GM18873 (cell line): Measurements from ENCODE around the gene ATG5.

Experiments
- ATAC-seq: cut with Tn5 transposase; IDR thresholded peaks from one replicate; pipeline ENCODE4 v1.9.1; 2021; ENCODE audit warnings: mild to moderate bottlenecking, moderate library complexity, moderate number of reproducible peaks; ENCODE audit not compliant: unreplicated experiment, low FRiP score

ATG5 gene

GRCh38 chr6:106227612-106228507 lies 97.7 kb downstream of the ATG5 start:
- no peak for ATAC-seq

GRCh38 chr6:106226676-106227075 lies 98.9 kb downstream of the ATG5 start:
- no peak for ATAC-seq

DNA sequence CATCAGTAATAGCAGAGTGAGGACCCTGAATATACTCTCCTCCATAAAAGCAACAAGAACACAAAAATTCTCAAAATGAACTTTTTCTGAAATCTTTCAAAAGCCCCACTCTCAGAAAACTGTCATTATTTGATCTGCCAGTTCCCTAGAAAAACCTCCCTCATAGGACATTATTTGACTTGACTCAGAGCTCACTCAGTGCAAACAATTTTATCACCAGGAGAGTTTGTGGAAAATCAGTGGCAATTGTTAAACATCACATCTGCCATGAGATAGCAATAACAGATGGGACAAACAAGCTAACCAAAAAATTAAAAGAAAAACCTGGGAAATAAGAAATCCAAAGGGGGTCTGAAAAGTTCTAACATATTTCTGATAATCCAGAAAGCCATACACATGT lies 100.0 kb downstream of the ATG5 start:
- ATAC-seq = no peak

- ATAC-seq = no peak
These were observed 102.1 kb downstream of the ATG5 start for GRCh38 chr6:106223300-106223930.

DNA sequence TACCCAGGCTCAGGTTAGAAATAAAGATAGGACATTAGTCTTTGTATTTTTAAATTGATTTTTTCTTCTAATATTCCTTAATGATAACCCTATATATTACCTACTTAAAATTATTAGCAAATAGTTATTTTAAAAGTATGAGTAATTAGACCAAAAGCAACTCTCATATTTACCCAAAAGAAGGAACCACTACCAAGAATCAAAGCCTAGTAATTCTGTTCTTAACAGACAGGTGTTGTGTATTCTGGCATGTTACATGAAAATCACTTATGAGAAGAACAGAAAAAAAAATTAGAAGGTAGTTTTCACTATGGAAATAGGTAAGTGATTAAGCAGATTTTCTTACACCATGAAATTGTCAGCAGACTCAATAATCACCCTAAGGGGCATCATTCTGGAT lies 105.1 kb downstream of the ATG5 start:
- peak; percentile 66 for ATAC-seq

- ATAC-seq = no peak
These were observed 109.0 kb downstream of the ATG5 start for GRCh38 chr6:106216527-106216926.

DNA sequence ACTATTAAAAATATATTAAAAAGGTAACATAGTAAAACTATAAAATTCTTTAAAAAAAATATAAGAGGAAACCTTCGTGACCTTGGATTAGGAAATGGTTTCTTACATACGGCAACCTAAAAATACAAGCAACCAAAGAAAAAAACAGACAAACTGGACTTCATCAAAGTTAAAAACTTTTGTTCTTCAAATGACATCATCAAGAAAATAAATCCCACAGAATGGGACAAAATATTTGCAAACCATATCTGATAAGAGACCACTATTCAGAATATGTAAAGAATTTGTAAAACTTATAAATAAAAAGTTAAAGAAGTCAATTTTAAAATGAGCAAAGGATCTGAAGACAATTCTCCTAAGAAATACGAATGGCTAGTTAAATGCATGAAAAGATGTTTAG lies 110.0 kb downstream of the ATG5 start:
- ATAC-seq = no peak

DNA sequence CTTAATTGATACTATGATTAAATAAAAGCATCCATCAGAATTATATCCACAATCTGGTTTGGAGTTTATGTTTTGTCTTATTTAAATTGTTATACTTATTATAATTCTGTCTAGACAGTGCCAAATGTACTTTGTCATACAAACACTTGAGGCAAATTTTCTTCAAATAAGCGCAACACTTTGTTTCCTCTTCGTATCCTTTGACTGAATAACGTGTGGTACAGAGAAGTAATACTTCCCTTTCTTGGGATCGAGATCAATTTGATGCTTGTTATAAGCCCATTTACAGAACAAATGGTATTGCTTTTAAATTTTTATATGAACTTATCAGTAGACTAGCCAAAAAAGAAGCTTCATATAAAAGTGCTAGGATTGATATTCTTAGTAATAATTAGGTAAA lies 111.0 kb downstream of the ATG5 start:
- no peak for ATAC-seq

DNA sequence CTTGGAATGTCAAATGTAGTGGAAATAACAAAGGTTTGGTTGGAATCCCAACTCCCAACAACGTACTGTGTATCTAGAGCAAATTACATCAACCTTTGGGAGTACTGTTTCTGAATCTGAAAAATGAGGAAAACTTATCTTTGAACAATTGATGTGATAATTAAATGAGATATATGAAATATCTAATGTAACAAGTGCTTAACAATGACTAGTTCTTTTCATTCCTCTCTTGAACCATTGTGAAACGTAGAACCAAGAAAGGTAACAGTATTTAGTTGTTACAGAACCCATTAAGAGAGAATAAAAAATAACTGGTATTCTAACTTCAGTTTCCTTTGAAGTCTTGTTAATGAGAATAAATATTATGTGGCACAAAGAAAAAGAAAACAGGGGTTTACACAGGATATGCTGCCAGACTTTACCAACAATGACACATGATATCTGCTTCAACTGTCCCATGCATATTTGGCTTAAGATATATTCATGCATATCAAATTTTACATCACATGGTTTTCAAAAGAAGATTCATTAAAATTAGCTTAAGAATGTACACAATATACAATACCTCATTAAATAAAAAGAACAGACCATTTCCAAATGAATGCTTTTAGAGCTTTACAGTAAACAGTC lies 111.8 kb downstream of the ATG5 start:
- ATAC-seq = no peak

- ATAC-seq = no peak
These were observed 113.0 kb downstream of the ATG5 start for GRCh38 chr6:106212576-106212975.

DNA sequence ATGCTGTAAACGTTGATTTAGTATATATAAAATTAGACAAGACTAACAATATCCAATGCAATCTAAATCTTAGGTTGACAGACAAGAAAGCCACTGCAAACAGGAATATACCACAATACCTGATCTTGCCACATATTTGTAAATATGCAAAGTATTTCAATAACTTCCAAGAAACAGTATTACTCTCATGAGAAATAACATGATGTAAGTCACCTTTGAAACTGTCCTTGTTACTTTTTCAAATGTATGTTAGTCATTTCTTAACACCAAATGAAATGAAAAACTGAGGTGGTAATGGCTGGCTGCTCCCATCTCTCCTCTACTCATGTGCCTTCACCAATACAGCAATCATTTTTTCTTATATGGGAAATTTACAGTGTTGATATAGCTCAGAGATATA lies 118.7 kb downstream of the ATG5 start:
- peak; percentile 75 for ATAC-seq

- no peak for ATAC-seq
These were observed 120.6 kb downstream of the ATG5 start for GRCh38 chr6:106204961-106205360.

GRCh38 chr6:106199998-106200397 lies 125.6 kb downstream of the ATG5 start:
- no peak for ATAC-seq

DNA sequence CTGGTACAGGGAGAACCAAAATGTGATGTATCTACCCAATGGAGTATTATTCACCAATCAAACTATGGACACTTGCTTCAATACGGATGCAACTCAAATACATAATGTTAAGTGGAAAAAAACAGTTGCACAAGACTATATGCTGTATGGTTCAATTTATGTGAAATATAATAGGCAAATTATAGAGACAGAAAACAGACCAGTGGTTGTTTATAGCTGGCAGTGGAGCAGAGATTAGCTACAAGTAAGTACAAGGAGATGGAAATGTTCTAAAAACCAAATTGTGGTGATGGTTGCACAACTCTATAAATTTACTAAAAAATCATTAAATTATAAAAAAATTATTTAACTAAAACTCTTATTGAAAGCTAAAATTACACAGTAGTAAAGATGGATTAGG lies 126.2 kb downstream of the ATG5 start:
- no peak for ATAC-seq

- no peak for ATAC-seq
These were observed 128.1 kb downstream of the ATG5 start for GRCh38 chr6:106197441-106197840.

DNA sequence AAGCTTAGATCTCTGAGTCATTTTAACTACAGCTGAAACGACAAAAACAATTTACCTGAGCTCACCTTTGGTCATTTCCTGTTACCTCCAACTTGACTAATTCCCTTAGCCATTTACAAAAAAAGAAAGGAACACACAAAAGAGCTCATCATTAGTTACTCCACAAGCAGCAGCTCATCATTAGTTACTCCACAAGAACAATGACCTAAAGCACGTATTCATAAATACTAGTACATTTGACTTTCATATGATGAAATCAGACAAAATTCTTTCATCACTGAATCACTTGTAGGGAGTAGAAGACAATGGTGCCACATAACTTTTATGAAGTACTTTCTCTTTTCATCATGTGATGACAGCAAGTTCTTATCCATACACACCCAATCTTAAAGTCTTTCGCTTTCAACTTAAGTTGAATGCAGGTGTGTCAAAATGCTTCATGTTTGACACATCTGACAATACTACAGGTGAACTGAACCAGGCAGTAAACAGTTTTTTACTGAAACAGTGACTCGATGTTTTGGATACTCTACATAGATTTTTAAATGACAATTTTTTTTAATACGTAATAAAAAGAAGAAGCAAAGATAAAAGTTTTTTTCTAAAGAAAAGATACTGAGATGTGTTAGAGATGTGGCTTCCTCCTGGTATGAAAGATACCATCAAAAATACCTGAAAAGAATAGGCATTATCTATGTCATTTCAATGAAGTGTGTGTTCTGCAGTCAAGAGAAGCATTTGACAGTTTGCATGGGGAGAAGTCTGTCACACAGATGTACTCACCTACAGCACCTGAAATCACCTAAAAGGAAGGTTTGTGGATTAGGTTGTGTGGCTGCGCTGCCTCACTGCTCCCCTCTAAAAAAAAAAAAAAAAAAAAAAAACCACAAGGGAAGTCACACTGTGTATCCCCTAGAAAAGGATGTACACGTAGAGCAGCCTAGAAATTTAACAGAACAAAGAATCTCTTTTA lies 130.3 kb downstream of the ATG5 start:
- no peak for ATAC-seq

DNA sequence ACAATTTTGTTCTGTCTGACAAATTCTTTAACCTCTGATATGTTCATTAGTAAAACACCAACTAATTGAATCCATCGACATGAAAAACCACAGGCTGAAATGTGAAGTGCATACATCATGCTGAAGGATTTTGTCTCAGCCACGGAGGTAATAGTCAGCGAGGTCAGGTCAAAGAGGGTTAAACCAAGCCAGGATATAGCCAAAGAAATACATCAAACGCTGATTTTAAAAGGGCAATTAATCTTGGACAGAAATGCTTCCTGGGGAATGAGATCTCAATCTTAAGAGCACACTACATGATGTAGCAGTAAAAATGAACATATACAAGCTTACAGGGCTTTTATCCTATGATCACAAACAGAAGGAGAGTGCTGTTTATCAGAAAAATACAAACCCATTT lies 132.7 kb downstream of the ATG5 start:
- ATAC-seq = no peak

GRCh38 chr6:106188104-106188794 lies 137.3 kb downstream of the ATG5 start:
- ATAC-seq = no peak

DNA sequence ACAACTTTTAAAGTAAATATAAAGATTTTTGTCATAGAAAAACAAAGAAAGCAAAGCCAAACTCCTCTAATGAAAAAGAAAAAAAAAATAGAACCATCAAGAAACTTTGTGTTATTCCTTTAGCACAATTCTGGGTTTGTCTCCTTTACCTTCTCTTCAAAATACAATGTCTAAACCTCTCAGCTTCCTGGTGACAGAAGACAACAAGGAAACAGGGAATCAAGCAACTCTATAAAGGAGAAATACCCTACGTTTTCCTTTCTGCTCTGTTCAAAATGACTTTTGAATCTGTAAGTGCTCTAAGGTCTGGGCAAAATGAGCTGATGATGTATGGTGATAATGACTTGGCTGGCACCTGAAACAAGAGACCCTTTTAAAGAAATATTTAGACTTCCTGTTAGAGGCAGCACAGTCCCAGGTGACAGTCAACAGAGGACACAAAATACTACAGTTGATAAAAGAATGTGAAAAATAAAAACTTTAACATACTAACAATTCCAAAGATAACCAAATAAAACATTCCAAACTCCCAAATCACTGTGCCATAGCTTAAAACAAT lies 138.1 kb downstream of the ATG5 start:
- no peak for ATAC-seq
